CD4-positive, alpha-beta T cell treated with Interleukin-15 for 1 hour (primary cell): ENCODE data around the gene NR4A2.

Experiments used
- DNase-seq: peaks from one replicate; pipeline ENCODE4 v3.0.0-alpha.2; 2020

Gene NR4A2

DNA sequence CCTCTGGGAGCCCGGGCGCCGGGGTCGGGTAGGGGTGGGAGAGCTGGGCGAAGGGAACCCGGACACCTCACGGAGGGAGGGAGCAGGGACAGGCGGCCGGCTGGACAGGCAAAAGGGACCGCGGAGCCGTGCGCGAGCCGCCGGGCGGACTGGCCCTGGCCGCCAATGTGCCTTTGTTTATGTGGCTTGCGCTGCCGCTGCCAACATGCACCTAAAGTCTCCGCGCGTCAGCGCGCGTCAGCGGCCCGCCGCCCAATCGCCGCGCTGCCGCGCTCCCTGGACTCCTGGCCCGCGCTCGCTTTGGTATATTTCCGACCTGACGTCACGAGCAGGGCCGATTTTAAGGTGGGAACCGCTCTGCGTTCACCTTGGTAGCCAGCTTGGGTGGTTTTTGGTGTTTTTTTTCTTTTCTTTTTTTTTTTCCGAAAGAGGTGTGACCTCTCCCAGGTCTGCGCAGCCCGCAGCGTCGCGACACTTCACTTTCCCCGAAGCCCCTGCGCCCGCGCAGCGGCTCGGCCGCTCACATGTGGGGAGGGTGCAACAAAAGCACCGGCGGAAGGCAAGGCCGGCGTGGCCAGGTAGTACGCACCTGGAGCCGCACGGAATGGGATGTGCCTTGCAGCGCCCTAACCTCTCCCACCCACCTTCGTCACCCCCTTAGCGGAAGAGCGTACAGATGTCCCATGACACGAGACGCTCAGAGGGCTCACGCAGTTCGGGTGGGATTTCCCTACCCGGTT is at the start of gene NR4A2:
Gene NR4A2, minus strand, starts transcription at position 188 of the 740 bp plus-strand sequence. CDS start 2,535 bp downstream, outside the sequence.
- DNase-seq, result peak; percentile 95

DNA sequence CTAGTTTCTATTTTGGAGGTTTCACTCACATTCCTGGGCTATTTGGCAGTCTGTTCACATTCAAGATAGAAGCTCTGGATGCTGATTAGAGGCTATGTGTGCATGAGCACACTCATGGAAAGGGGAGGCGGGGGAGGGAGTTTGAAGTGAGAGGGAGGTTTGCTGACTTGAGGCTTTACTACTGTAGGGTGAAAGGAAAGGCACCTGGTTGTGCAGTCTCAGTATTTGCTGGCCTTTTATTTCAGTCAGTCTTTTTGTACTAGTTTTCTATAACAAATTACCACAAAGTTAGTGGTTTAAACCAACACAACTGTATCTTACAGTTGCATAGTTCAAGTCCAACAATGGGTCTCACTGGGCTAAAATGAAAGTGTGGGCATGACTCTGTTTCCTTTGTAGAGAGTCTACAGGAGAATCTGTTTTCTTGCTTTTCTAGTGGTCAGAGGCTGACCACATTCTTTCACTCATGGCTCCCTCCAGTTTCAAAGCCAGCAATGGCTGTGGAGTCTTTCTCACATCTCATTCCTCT is 47.7 kb upstream of the NR4A2 start:
- DNase-seq, result no peak

DNA sequence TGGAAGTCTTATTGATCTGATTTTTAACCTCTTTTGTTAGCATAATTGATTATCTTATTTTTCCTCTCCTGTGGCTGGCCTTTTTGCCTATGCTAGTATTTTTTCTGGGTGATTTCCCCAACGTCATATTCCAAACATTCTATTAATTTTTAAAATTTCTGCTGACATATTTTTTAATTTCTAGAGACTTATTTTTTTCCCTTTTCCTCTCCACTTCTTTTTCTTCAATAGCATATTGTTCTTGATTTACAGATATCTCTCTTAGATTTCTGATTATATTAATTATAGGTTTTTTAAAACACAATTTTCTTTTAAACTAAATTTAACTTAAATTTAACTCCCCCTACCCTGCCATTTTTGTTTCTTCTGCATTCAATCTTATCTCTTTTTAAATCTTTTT is 47.2 kb upstream of the NR4A2 start:
- DNase-seq, result no peak

DNA sequence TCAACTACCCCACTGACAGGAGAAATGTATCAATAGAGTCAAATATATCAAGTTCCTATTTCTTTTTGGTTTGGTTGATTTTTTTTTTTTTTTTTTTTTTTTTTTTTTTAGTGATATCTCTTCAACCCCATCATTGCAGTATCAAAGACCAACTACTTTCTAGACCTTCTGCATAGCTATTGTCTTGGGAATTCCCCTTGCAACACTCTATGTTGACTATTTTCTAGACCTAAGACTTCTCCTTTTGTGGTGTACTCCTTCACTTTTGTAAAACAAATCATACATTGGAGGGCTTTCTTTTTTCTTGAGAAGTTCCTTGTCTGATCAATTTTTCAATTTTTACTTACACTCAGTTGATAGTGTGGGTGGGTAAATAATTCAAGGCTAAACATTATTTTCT is 46.5 kb upstream of the NR4A2 start:
- no peak for DNase-seq

DNA sequence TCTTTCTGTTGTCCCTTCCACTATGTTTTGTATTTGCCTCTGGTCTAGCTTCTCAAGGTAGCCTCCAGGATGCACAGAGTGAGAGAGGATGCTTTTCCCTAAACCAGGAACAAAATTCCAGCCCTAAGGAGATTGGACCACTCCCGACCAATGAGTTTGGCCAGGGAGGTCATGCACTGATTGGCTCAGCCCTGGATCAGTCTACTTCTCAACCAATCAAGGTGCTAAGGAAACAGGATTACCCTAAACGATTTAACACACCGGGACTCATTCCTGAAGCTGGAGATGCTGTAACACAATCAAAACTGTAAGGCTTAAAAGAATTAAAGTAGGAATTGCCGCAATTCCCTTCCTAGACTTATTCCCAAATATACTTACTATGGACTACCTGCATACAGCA is 34.2 kb upstream of the NR4A2 start:
- DNase-seq, result no peak

DNA sequence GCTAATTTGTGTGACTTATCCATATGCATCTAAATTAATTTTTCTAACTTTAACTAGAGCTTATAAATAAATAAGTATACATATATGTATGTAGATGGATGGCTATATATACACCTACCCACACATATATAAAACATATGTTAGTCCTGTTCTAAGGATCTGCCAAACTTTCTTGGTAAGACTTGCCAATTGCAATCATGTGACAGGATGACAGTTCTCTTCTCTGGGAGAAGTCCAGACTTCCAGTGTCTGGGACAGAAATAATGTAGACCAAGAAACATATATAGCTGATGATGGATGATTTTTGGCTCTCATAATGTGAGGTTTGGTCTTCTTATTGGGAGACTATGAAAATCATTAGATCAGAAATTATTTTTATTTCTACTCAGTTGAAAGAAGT is 30.6 kb upstream of the NR4A2 start:
- DNase-seq, result no peak

DNA sequence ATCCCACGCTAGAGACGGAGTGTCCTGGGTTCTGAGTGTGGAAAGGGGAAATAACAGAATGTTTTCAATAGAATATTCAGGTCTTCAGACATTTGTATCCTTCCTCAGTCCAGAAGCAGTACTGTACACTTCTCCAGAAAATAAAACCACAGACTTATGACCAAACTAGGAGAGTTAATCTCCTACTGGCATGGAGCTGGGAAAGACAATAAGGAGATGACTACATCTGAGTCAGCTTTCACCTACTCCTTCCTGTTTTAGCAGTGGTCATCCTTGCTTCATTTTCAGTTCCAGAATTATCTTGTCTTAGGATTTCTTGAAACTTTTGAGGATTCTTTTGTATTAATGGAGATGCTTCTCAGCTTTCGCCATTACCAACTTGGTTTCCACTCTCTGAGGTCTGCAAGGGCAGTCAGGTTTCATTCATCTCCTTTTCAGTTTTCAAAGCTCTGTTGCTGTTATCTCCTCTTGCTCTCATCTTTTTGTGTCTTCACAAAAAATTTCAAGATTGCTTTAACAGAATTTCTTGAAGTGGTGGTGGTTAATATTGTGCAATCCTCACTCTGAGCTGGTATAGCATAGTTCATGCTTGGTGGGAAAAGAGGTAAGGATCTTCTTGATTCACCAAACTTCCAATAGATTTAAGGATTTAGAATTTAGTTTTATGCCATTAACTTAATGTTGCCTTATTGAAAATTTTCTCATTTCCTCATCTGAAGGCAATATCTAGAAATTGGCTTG is 23.7 kb upstream of the NR4A2 start:
- DNase-seq, result no peak

DNA sequence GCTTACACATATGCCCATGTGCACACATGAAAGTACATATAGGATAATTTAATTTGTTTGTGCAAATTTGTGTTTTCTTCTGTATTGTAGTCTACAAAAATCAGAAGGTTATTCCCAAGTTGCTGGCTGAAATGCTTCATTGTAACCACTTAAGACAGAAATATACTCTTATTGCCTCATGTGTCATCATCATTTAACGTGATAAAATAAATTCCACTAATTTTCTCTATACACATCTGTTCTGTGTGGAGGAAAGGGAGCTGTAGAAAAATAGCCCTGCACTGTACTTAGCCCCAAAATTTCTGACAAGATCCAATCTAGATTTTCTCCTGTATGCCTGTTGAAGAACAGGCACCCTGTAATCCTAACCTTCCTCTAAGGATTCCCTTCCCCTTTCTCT is 20.4 kb upstream of the NR4A2 start:
- no peak for DNase-seq

DNA sequence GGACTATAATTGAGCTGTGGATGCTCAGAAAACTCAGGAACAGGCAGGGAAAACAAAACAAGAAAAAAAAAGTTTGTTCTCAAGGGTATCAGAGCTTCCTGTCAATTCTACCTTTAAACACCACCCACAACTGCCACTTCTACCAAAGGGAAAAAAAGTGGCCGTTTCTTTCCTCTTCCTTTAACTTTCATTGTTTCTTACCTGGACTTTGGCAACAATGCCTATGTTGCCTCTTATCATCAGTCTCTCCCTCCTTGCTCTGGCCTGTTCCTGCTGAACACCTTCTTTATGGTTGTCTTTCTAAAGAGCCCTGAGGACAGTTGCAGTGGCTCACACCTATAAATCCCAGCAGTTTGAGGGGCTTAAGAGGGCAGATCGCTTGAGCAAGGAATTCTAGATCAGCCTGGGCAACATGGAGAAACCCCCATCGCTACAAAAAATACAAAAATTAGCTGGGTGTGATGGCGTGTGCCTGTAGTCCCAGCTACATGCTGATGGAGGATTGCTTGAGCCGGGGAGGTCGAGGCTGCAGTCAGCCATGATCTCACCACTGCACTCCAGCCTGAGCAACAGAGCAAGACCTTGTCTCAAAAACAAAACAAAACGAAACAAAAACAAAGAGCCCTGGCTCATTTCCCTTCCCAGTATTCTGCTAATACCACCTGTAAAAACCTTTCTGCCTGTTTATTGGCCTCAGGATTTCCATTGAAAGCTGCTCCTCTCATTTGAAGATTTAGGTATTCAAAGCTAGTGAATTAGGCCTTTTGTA is 18.0 kb upstream of the NR4A2 start:
- no peak for DNase-seq

DNA sequence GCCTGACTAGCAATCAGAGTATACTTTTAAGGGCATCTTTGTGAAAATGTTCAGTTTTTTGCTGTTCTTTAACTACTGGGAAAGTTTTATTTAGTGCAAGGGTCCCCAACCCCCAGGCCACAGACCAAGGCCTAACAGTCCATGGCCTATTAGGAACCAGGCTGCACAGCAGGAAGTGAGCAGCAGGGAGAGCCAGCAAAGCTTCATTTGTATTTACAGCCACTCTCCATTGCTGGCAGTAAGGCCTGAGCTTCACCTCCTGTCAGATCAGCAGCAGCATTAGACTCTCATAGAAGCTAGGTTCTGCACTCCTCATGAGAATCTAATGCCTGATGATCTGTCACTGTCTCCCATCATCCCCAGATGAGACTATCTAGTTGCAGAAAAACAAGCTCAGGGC is 17.1 kb upstream of the NR4A2 start:
- DNase-seq, result no peak

DNA sequence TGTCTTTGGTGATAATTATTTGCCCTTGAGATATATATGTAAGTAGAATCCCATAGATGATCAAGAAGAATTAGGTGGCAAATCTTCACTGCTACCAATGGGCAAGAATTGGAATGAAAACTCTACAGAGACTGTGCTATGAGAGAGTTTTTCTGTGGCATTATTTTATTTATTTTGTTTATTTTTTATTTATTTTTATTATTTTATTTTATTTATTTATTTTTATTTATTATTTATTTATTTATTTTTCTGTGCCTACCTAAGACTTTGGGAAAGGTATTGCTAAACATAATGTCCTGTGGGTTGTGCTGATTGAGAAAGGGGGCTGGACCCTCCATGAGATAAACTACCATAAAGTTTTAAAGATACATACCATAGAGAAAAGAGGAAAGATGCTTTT is 16.6 kb upstream of the NR4A2 start:
- DNase-seq, result no peak

DNA sequence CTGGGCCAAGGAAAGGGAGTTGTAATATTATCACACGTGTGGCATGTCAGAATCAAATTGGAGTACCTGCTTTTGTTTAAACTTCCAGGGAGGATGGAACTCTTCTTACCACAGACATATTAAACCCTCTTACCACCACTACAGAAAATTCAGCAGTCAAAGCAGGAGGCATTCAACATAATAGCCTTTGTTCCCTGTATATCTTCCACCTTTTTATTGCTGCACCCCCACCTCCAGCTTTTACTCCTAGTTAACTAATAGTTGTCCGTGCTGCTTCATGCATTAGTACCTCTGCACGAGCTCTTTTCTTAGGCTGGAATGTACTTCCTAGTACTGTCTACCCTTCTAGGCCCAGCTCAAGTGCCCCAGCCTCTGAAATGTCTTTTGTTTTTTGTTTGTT is 14.9 kb upstream of the NR4A2 start:
- no peak for DNase-seq

DNA sequence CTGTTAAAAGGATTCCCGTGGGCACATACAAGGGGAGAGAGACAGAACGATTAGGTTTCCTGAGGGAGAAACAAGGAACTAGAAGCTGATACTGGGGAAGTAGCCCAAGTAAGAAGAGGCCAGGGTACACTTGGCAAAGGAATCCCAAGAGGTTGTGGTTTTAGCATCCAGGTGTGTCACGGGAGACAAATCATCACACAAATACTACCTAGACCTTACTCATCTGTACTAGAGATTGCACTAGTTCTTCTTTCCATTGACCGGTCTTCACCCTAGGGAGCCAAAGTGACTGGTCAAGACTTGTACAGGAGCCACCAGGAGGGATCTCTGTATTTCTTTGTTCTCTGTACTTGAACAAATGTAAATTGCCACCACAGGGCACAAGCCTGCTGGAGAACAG is 14.2 kb upstream of the NR4A2 start:
- DNase-seq, result no peak

DNA sequence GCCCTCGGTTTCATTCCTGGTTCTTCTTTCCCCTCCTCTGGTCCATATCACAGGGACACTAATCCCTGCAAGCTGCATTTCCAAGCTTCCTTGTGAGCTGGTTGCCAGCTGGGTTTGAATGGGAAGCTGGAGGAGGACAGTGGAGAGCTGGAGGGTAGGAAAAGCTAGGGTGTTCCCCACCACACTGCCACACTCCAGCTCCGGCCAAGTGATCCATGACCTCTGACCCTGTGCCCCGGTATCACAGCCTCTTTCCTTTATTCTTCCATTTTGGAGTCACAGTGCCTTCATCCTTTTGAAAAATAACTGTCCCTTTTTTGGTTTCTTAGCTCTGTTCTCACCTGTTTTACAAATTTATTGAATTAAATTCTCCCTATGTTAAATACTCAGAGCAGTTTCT is 13.1 kb upstream of the NR4A2 start:
- DNase-seq, result no peak

DNA sequence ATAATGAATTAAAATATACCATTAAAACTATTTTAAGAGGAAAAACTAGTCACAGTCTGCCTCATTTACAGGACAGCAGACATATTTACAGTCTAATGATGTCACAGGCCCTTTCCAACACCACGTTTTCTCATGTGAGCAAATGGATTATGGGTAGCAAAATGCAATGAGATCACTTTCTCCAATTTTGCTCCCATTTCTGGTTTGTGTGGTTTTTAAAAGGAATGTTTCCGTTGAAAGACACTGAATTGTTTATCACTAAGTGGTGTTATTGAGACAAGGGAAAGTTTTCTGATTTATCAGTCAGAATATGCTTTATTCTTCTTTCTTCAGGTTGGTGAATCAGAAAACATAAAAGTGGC is 11.4 kb upstream of the NR4A2 start:
- DNase-seq, result no peak

DNA sequence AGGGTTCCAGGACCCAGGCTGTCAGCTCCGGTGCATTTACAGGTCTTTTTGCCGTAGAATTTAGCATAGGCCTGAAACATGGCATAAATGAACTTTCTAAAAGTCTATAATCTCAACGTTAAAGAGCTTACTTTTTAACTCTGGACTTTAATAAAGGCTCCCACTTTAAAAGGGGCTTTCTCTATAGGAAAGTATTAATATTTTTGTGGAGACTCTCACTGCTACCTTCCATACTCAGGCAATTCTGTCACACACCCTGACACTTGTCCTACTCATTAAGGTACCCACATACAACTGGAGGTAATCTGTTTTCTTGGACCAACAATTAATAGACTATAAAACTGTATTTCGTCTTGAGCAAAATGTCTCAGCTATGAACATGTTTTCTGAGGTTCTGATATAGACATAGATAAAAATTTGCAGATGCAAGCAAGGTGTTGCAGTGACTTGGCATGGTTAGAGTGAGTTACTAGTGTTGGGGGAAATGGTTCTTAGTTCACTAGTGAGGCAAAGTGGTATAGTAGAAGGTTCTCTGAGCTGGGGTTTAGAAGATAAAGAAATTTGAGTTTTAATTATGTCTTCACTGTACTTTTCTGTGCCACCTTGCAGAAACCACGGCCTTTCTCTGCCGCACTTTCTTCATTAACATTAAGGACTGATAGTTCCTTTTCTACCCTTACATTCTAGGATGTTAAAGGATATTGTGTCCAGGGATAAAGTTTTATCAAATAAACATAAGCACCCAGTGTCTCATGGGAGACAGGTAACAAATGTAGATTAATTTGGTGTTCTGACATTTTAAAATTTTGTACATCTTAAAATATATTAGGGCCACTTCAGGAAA is 10.8 kb upstream of the NR4A2 start:
- no peak for DNase-seq

DNA sequence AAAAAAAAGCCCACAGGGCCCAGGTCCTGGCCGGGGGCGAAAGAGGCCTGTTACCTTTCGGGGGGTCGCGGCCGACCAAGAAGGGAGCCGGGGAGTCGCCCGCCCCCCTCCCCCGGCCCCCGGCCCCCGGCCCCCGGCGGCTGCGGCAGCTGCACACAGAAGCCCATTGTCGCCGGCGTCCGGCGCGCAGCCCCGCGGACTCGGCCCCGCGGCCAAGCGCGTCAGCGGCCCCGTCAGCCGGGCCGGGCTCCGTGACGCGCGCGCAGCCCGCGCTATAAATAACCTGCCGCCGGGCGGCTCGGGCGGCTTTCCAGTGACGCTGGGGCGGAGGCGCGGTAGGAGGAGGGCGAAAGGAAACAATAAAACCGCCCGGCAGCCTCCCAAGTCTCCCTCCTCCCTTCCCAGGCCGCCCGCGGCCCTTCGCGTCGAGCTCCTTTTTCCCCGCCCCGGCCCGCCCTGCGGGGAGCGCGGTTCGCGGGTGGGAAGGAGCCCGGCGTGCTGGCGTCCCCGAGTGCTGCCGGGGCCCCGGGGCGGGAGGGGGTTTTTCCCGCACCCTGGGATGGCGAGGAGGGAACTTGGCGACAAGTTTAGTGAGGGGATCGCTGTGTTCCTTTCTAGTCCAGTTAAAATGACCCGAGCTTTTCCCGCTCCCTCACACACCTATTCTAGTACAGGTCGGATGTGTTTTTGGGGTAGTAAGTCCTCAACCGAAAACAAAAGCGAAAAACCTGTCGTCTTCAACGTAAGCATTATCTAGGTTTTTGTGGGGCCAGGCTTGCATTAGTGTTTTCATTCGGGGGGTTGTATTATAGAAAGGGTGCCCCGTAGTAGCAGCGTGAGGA is 10.0 kb upstream of the NR4A2 start:
- peak; percentile 93 for DNase-seq

DNA sequence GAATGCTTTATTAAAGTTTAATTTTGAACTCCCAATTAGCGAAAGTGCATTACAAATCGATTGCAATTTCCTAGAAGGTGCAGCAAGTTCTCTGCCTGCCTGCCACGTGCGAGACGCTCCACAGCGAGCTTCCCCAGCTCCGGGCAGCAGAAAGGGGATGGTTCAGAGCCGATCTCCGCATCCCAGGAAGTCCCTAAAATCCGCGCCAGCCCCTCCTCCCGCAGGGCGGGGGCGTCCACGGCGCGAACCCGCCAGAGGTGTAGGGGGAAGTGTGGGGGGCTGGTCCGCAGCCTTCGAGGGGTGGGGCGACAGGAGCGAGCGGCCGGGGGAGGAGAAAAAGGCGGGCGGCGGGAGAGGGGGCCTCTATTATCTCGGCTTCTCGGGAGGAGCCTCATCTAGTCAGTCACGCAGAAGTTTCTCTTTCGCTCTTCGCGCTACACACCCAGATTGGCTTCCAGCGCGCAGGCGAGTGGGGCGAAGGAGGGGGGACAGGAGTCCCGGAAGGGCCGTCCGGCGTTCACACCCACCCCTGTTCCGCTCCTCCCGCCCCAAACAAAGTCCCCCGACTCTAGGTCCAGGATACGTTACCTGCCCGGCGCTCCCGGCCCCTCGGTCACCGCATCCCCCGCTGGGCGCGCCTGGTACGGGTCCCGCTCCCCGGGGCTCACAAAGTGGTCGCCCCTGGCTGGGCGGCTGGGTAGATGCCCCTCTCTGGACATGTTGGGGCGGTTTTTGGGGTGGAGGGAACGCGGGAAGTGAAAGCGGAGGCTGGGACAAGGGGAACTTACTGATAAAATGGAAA is 9.1 kb upstream of the NR4A2 start:
- peak; percentile 92 for DNase-seq

DNA sequence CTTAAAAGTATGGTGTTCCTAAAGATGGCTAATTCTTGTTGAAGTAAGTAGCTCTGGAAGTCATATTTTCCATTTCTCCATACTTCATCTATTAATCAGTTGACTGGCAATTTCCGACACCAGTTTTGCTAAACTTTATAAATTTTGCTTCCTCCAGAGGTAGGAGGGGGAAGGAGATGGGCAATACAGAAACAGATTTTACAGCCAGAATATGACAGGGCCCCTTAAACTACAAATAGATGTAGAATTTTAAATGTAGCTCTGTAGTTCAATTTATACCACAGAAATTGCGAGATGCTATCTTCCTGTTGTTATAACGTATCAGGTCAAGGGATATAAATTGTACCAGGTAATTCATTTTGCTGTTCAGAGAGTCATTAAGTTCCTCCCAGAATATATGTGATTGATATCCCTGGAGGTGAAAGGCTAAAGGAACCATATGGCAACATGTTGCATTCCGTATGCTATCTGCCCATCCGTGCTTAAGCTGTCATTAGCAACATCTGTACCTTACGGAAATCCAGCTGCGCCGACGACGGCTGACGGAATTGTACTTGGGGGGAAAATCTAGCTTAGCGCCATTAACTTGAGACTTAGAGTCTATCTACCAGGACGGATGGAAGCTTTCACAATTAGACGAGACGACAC is 8.4 kb upstream of the NR4A2 start:
- no peak for DNase-seq

DNA sequence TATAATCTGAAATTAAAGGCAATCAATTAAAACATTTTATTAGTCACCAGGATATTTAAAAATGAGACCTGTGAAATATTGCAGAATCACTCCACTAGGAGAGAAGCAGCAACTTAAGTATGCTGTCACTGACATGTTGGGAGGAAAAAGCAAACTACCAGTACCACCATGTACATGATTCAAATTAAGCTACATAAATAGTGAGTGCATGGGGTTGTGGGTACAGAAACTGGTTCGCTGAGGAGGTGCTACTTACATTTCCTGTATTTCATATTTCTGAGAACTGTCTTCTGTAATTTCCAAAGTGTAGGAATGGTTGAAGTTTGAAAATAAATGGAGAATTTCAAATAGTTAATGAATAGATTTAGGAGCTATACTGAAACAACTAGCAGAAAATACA is 7.9 kb upstream of the NR4A2 start:
- no peak for DNase-seq
